ENCODE results near the gene RNF213. TPM values are rescaled to one million over a fixed set of nuclear protein-coding genes. Genes with fewer than 3 reads are reported as not detected.

RNF213 gene
- total and polyA plus RNA-seq, 10 of the 15 experiments (the other 5 are each of a cell fraction or from before 2014, with no cell fraction given): 18.6 to 145 (median 65.8) TPM

GRCh38 chr17:80227666-80228065 lies 33.0 kb upstream of the RNF213 start (continued):
- TF ChIP-seq, protein P1, sequence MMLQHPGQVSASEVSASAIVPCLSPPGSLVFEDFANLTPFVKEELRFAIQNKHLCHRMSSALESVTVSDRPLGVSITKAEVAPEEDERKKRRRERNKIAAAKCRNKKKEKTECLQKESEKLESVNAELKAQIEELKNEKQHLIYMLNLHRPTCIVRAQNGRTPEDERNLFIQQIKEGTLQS (IDR thresholded peaks at IDR 0.05; ENCODE audit: borderline replicate concordance, extremely low read depth, low read depth, low read length): no peak
- TF ChIP-seq JUND (IDR thresholded peaks at IDR 0.05; ENCODE audit: low read depth, low read length) (no peak), IKZF2 (IDR thresholded peaks at IDR 0.05) (no peak), TCF12 (IDR thresholded peaks at IDR 0.05; ENCODE audit: low read depth, low read length) (no peak)

- FAIRE-seq (no peak), ATAC-seq (no peak), DNase-seq (ENCODE audit: low read depth, low spot score) (no peak)
- Histone ChIP-seq H3K27me3 (replicated peaks in 1 of 2; ENCODE audit: control insufficient read depth in 2 of 2, insufficient read depth in 2 of 2, low read length in 1 of 2) (no peaks in the 10 kb centered on the region), H2AFZ (ENCODE audit: control insufficient read depth, low read depth, low read length) (no peak overlapping the region), H3K4me2 (ENCODE audit: control insufficient read depth, insufficient read depth) (no peak overlapping the region), H3K9ac (ENCODE audit: control insufficient read depth, insufficient read depth, low read length) (no peak overlapping the region), H3K4me1 (ENCODE audit: control insufficient read depth, insufficient read depth, low read length) (no peaks in the 10 kb centered on the region), H3K79me2 (ENCODE audit: control insufficient read depth, insufficient read depth, low read length) (no peaks in the 10 kb centered on the region), H3K36me3 (ENCODE audit: control insufficient read depth in 2 of 2, insufficient read depth in 2 of 2, low read length in 1 of 2) (no peaks in the 10 kb centered on the region), H3K9me3 (replicated peaks; ENCODE audit: control insufficient read depth, insufficient read depth, low read length) (peaks cover 6% of the 10 kb centered on the region; the same call in 2 of the 3 replicates), H3K27ac (ENCODE audit: control insufficient read depth, insufficient read depth) (no peak overlapping the region), H3K4me3 (no peak overlapping the region), H4K20me1 (ENCODE audit: control insufficient read depth, insufficient read depth) (no peaks in the 10 kb centered on the region)
- in situ Hi-C loops (cut with MboI) (no loop called here), intact Hi-C loops (cut with micrococcal nuclease; ENCODE audit: unreplicated experiment) (no loop called here)
- ChIA-PET SMC1A (ENCODE audit: uncharacterized antibody, unreplicated experiment) (interaction anchor here (0.6 kb wide), 1 partner anchor 487 kb away, joined by 3 read pairs; no protein-coding TSS in a partner anchor), RAD21 (ENCODE audit: unreplicated experiment) (no interaction called here), POLR2A (no interaction called here), CTCF (no interaction called here)
- WGBS (ENCODE audit: insufficient coverage, insufficient replicate concordance, low lambda C conversion rate, missing lambda C conversion rate): 69% methylated on average over 14 of the region's 14 CpGs
- no TSS peak for BruUV-seq (replicated peaks)
- TF ChIP-seq TCF3 (IDR thresholded peaks at IDR 0.05; ENCODE audit: borderline replicate concordance, insufficient read depth, low read depth, low read length) (no peak), RELB (IDR thresholded peaks at IDR 0.05; ENCODE audit: low read depth) (no peak), SIN3A (IDR thresholded peaks at IDR 0.05; ENCODE audit: low read depth, low read length) (no peak), CREM (IDR thresholded peaks at IDR 0.05; ENCODE audit: low read depth) (no peak), MTA3 (IDR thresholded peaks at IDR 0.05; ENCODE audit: borderline replicate concordance, low read length) (no peak), PAX8 (IDR thresholded peaks at IDR 0.05) (no peak), NBN (IDR thresholded peaks at IDR 0.05) (no peak), CUX1 (IDR thresholded peaks at IDR 0.05; ENCODE audit: insufficient replicate concordance, low read depth, low read length) (no peak), IRF3 (IDR thresholded peaks at IDR 0.05) (no peak), BHLHE40 (IDR thresholded peaks at IDR 0.05; ENCODE audit: borderline replicate concordance in 1 of 2, low read depth in 2 of 2, low read length in 1 of 2) (no peak), CBFB (IDR thresholded peaks at IDR 0.05; ENCODE audit: low read depth) (no peak)
- TF ChIP-seq, protein P1 (IDR thresholded peaks at IDR 0.05; ENCODE audit: borderline replicate concordance, extremely low read depth, low read depth, low read length): no peak
These were observed 32.2 kb upstream of the RNF213 start for GRCh38 chr17:80228477-80228876.

Data from GM12878 (cell line).